ENCODE measurements around the gene BMERB1.

Gene BMERB1

GRCh38 chr16:15613676-15614075 is 179.3 kb downstream of the BMERB1 start:
- H3K9ac ChIP-seq (ENCODE audit: low read length): no peak overlapping the region
- H3K4me3 ChIP-seq (ENCODE audit: low read length): no peak overlapping the region
- H3K27me3 ChIP-seq (ENCODE audit: control insufficient read depth, insufficient read depth, low read length): no peaks in the 10 kb centered on the region
- peaks cover 46% of the 10 kb centered on the region for H3K36me3 ChIP-seq (ENCODE audit: control insufficient read depth, insufficient read depth, low read length)
- H3K4me1 ChIP-seq (ENCODE audit: control insufficient read depth, insufficient read depth, low read length): no peaks in the 10 kb centered on the region
- H3K27ac ChIP-seq (ENCODE audit: low read depth, low read length): no peak overlapping the region

DNA sequence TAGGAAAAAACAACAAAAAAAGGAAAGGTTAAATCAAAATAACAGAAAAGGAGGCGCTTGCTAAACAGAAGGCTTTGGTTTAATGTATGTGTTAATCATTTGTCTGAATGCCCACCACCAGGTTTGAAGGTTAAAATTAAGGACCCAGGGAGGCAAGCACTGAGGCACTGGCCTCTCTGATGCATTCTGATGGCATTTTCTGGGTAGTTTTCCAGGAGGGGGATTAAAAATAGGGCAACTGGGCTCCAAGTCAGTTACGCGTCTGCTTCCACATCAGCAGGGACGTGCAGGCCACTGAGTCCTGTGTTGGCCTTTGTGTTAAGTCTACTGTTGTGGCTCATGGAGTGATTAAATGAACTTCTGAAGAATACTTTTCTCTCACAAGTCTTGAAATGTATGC is 181.6 kb downstream of the BMERB1 start:
- Histone ChIP-seq H3K27me3 (ENCODE audit: control insufficient read depth, insufficient read depth, low read length) (no peaks in the 10 kb centered on the region), H3K4me3 (ENCODE audit: low read length) (no peak overlapping the region), H3K36me3 (ENCODE audit: control insufficient read depth, insufficient read depth, low read length) (peaks cover 52% of the 10 kb centered on the region), H3K4me1 (ENCODE audit: control insufficient read depth, insufficient read depth, low read length) (no peaks in the 10 kb centered on the region), H3K27ac (ENCODE audit: low read depth, low read length) (no peak overlapping the region), H3K9ac (ENCODE audit: low read length) (no peak overlapping the region)

GRCh38 chr16:15616475-15617165 is 182.2 kb downstream of the BMERB1 start:
- Histone ChIP-seq H3K4me3 (ENCODE audit: low read length) (no peak overlapping the region), H3K4me1 (ENCODE audit: control insufficient read depth, insufficient read depth, low read length) (no peaks in the 10 kb centered on the region), H3K36me3 (ENCODE audit: control insufficient read depth, insufficient read depth, low read length) (peaks cover 50% of the 10 kb centered on the region), H3K27ac (ENCODE audit: low read depth, low read length) (no peak overlapping the region), H3K27me3 (ENCODE audit: control insufficient read depth, insufficient read depth, low read length) (no peaks in the 10 kb centered on the region), H3K9ac (ENCODE audit: low read length) (no peak overlapping the region)

- peaks cover 46% of the 10 kb centered on the region for H3K36me3 ChIP-seq (ENCODE audit: control insufficient read depth, insufficient read depth, low read length)
- H3K4me3 ChIP-seq (ENCODE audit: low read length): no peak overlapping the region
- H3K27me3 ChIP-seq (ENCODE audit: control insufficient read depth, insufficient read depth, low read length): no peaks in the 10 kb centered on the region
- no peak overlapping the region for H3K27ac ChIP-seq (ENCODE audit: low read depth, low read length)
- no peaks in the 10 kb centered on the region for H3K4me1 ChIP-seq (ENCODE audit: control insufficient read depth, insufficient read depth, low read length)
- H3K9ac ChIP-seq (ENCODE audit: low read length): no peak overlapping the region
Observed at GRCh38 chr16:15617901-15618300, 183.5 kb downstream of the BMERB1 start.

GRCh38 chr16:15618392-15618791 is 184.0 kb downstream of the BMERB1 start:
- H3K27ac ChIP-seq (ENCODE audit: low read depth, low read length): no peak overlapping the region
- no peaks in the 10 kb centered on the region for H3K4me1 ChIP-seq (ENCODE audit: control insufficient read depth, insufficient read depth, low read length)
- no peak overlapping the region for H3K9ac ChIP-seq (ENCODE audit: low read length)
- H3K27me3 ChIP-seq (ENCODE audit: control insufficient read depth, insufficient read depth, low read length): no peaks in the 10 kb centered on the region
- peaks cover 47% of the 10 kb centered on the region for H3K36me3 ChIP-seq (ENCODE audit: control insufficient read depth, insufficient read depth, low read length)
- H3K4me3 ChIP-seq (ENCODE audit: low read length): no peak overlapping the region

DNA sequence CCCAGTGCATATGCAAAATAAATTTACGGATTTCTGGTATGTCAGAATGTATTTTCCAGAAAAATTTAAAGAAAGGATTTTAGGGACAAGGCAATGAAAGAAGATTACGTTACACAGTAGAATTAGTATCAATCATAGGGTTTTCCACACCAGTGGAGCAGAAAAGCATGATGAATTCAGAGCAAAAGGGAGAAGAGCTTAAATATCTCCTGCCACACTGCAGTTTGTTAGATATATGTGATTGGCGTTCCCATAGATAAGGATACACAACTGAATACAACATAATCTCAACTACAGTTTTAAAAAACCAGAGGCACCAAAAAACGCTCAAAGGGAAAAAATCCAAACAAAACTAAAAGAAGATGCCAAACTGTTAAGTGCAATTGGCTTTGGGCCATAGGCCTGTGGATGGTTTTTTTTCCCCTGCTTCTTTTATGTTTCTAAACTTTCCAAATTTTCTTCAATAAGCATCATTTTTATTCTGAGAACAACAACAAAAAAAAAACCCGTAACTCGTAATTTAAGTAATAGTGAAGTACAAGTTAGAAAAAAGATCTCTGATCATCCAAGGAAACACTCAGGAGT is 186.3 kb downstream of the BMERB1 start:
- H3K4me3 ChIP-seq (ENCODE audit: low read length): no peak overlapping the region
- peaks cover 58% of the 10 kb centered on the region for H3K36me3 ChIP-seq (ENCODE audit: control insufficient read depth, insufficient read depth, low read length)
- H3K9ac ChIP-seq (ENCODE audit: low read length): no peak overlapping the region
- H3K27ac ChIP-seq (ENCODE audit: low read depth, low read length): no peak overlapping the region
- no peaks in the 10 kb centered on the region for H3K27me3 ChIP-seq (ENCODE audit: control insufficient read depth, insufficient read depth, low read length)
- no peaks in the 10 kb centered on the region for H3K4me1 ChIP-seq (ENCODE audit: control insufficient read depth, insufficient read depth, low read length)

- Histone ChIP-seq H3K9ac (ENCODE audit: low read length) (no peak overlapping the region), H3K27ac (ENCODE audit: low read depth, low read length) (no peak overlapping the region)
Observed at GRCh38 chr16:15621456-15621855, 187.1 kb downstream of the BMERB1 start.

DNA sequence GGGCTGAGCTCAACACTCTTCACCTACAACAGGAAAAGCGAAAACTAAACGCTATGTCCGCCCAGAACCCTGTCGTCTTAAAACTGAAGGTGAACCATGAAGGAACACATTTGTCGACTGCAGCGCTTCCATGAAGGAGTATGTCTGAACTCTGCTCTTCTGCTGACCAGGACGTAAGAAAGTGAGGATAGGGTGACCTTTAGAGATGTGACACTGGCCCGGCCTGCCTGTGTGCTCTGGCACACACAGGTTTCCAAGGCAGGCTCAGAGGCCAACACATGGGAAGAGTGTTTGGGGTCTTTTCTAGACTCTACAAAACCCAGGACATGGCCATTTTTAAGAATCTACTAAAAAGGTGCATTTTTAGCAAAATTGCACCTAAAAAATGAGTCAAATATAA is 187.5 kb downstream of the BMERB1 start:
- H3K27me3 ChIP-seq (ENCODE audit: control insufficient read depth, insufficient read depth, low read length): no peaks in the 10 kb centered on the region
- H3K4me1 ChIP-seq (ENCODE audit: control insufficient read depth, insufficient read depth, low read length): no peaks in the 10 kb centered on the region
- H3K27ac ChIP-seq (ENCODE audit: low read depth, low read length): no peak overlapping the region
- H3K9ac ChIP-seq (ENCODE audit: low read length): no peak overlapping the region
- no peak overlapping the region for H3K4me3 ChIP-seq (ENCODE audit: low read length)
- H3K36me3 ChIP-seq (ENCODE audit: control insufficient read depth, insufficient read depth, low read length): peaks cover 46% of the 10 kb centered on the region

More at GRCh38 chr16:15621456-15621855, 187.1 kb downstream of the BMERB1 start:
- Histone ChIP-seq H3K27me3 (ENCODE audit: control insufficient read depth, insufficient read depth, low read length) (no peaks in the 10 kb centered on the region), H3K36me3 (ENCODE audit: control insufficient read depth, insufficient read depth, low read length) (peaks cover 51% of the 10 kb centered on the region), H3K4me1 (ENCODE audit: control insufficient read depth, insufficient read depth, low read length) (no peaks in the 10 kb centered on the region), H3K4me3 (ENCODE audit: low read length) (no peak overlapping the region)

GRCh38 chr16:15631730-15632409 is 197.5 kb downstream of the BMERB1 start:
- Histone ChIP-seq H3K9ac (ENCODE audit: low read length) (no peak overlapping the region), H3K27me3 (ENCODE audit: control insufficient read depth, insufficient read depth, low read length) (no peaks in the 10 kb centered on the region), H3K4me1 (ENCODE audit: control insufficient read depth, insufficient read depth, low read length) (no peaks in the 10 kb centered on the region), H3K36me3 (ENCODE audit: control insufficient read depth, insufficient read depth, low read length) (peaks cover 44% of the 10 kb centered on the region), H3K27ac (ENCODE audit: low read depth, low read length) (no peak overlapping the region), H3K4me3 (ENCODE audit: low read length) (no peak overlapping the region)

GRCh38 chr16:15635926-15636325 is 201.5 kb downstream of the BMERB1 start:
- H3K4me1 ChIP-seq (ENCODE audit: control insufficient read depth, insufficient read depth, low read length): no peaks in the 10 kb centered on the region
- H3K9ac ChIP-seq (ENCODE audit: low read length): no peak overlapping the region
- H3K4me3 ChIP-seq (ENCODE audit: low read length): no peak overlapping the region
- H3K27ac ChIP-seq (ENCODE audit: low read depth, low read length): no peak overlapping the region
- H3K36me3 ChIP-seq (ENCODE audit: control insufficient read depth, insufficient read depth, low read length): peaks cover 34% of the 10 kb centered on the region
- H3K27me3 ChIP-seq (ENCODE audit: control insufficient read depth, insufficient read depth, low read length): no peaks in the 10 kb centered on the region

DNA sequence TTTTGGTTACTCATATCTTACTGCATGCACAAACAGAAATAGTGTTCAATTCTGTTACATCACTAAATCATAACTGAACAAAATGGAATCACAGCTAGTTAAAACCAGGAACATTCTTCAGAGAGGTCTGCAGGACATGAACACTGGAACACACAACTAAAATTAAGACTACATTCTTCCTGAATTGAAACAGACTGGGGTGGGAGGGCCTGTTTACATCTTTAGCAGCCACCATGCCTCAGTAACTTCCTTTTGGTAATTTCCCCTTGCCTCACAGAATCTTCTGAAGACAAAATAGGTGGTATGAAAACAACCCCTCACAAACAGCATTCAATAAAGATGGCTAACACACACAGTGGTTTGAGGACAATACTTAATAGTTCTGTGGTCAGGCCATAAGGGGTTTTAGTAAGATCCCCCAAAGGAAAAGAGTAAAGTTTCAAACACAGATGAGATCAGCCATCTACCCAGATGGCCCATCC is 202.0 kb downstream of the BMERB1 start:
- Histone ChIP-seq H3K9ac (ENCODE audit: low read length) (no peak overlapping the region), H3K4me3 (ENCODE audit: low read length) (no peak overlapping the region), H3K27ac (ENCODE audit: low read depth, low read length) (no peak overlapping the region), H3K4me1 (ENCODE audit: control insufficient read depth, insufficient read depth, low read length) (no peaks in the 10 kb centered on the region), H3K36me3 (ENCODE audit: control insufficient read depth, insufficient read depth, low read length) (peaks cover 34% of the 10 kb centered on the region), H3K27me3 (ENCODE audit: control insufficient read depth, insufficient read depth, low read length) (no peaks in the 10 kb centered on the region)
